Small intestine (tissue), 7 donors: ENCODE measurements around the gene ARRDC3. TPM values are rescaled to one million over a fixed set of nuclear protein-coding genes. Genes with fewer than 3 reads are reported as not detected.

Experiments
- DNase-seq, 2 donors: peaks; one replicate each; pipeline versions ENCODE4 v3.0.0 to v3.0.0-alpha.2; 2013
- FAIRE-seq: peaks from 2 replicates; lab custom pipeline; 2012; peaks lifted over from hg19 to GRCh38; lab: Jason Lieb, UNC
- H3K27ac ChIP-seq, 3 donors: one replicate each; pipeline ENCODE4 v1.5.1; 2013; ENCODE audit warnings: low read length in 2 of 3, mild to moderate bottlenecking in 2 of 3, control low read depth in 1 of 3, inconsistent platforms in 1 of 3, low read depth in 1 of 3, moderate library complexity in 1 of 3
- H3K27me3 ChIP-seq, 3 donors: one replicate each; pipeline ENCODE4 v1.6.1; 2013; ENCODE audit warnings: low read length in 3 of 3, inconsistent platforms in 1 of 3; ENCODE audit not compliant: control insufficient read depth in 3 of 3, insufficient read depth in 3 of 3
- H3K36me3 ChIP-seq, 3 donors: one replicate each; pipeline ENCODE4 v1.6.1; 2013; ENCODE audit warnings: low read length in 3 of 3, inconsistent platforms in 1 of 3, low read depth in 1 of 3, mild to moderate bottlenecking in 1 of 3, moderate library complexity in 1 of 3; ENCODE audit not compliant: control insufficient read depth in 3 of 3, insufficient read depth in 2 of 3
- H3K4me1 ChIP-seq, 3 donors: one replicate each; pipeline ENCODE4 v1.6.1; 2013; ENCODE audit warnings: low read length in 2 of 3, inconsistent platforms in 1 of 3, low read depth in 1 of 3, mild to moderate bottlenecking in 1 of 3, moderate library complexity in 1 of 3; ENCODE audit not compliant: control insufficient read depth in 3 of 3, insufficient read depth in 2 of 3
- H3K4me3 ChIP-seq, 3 donors: one replicate each; pipeline ENCODE4 v1.5.1; 2013; ENCODE audit warnings: low read length in 3 of 3, control low read depth in 1 of 3, inconsistent platforms in 1 of 3, low read depth in 1 of 3, mild to moderate bottlenecking in 1 of 3, moderate library complexity in 1 of 3
- H3K9me3 ChIP-seq, 2 donors: one replicate each; pipeline ENCODE4 v1.6.1; 2013; ENCODE audit warnings: low read depth in 1 of 2, low read length in 1 of 2; ENCODE audit not compliant: control insufficient read depth in 2 of 2, insufficient read depth in 1 of 2
- WGBS, 3 donors: extraction: QIAGEN DNeasy Blood & Tissue Kit; methylation state at CpG; one replicate each; pipeline ENCODE4 v1.1.7; 2013; 5-methylcytosine and 5-hydroxymethylcytosine counted together
- polyA plus RNA-seq, 4 donors: library from polyadenylated mRNA; stranded (reverse) in 3 of 4; unstranded in 1 of 4; fragments of 200-250 nt in 3 of 4; fragments of 120-200 nt in 1 of 4; gene quantifications; one replicate each; pipeline versions ENCODE4 v1.2.1 to v1.2.3, GENCODE V29; 2013
- donor health status: healthy with polysubstance abuse.
- donor health status: control.
- donor health status: control.
- donor health status: Bipolar disorder and iron deficiency.
- donor health status: healthy.

The ARRDC3 gene
- polyA plus RNA-seq, 4 donors, result 1.8 to 36.5 (median 7.5) TPM

DNA sequence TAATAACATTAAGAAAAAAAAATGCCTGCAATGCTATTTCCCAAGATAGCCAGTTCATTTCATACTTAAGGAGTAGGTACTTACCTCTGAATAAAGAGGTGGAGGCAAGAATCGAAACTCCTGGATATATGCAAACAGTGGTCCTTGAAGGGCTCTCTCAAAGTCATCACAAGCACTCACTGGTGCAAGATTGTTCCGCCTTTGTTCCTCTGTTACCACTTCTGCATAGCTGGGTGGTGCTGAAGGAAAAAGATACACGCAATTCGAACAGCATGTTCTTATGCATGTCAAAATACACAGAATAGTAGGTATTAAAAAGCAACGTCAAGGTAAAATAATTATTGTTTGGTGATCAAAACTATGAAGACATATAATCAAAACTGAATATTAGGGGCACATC is 9.5 kb downstream of the ARRDC3 start:
- no peak overlapping the region for H3K27ac ChIP-seq
- no peak overlapping the region for H3K4me3 ChIP-seq
- 91 to 94% (median 93%) methylated on average over 5 of the region's 5 CpGs for WGBS, 3 donors
- H3K27me3 ChIP-seq, result no peaks in the 10 kb centered on the region
- FAIRE-seq (no peak), DNase-seq (no peak)
- H3K9me3 ChIP-seq, result no peaks in the 10 kb centered on the region
- H3K4me1 ChIP-seq, result no peaks in the 10 kb centered on the region
- H3K36me3 ChIP-seq, result peaks cover 4 to 10% (median 7%) of the 10 kb centered on the region in 3 donors

GRCh38 chr5:91373006-91373405 is 10.1 kb downstream of the ARRDC3 start:
- Histone ChIP-seq H3K9me3 (no peaks in the 10 kb centered on the region), H3K4me3 (no peak overlapping the region), H3K36me3 (peaks cover 4 to 14% (median 7%) of the 10 kb centered on the region in 3 donors), H3K27me3 (no peaks in the 10 kb centered on the region), H3K4me1 (no peaks in the 10 kb centered on the region), H3K27ac (no peak overlapping the region)
- no peak for FAIRE-seq
- DNase-seq, result no peak
- 71 to 90% (median 78%) methylated on average over 1 of the region's 1 CpG for WGBS, 3 donors

DNA sequence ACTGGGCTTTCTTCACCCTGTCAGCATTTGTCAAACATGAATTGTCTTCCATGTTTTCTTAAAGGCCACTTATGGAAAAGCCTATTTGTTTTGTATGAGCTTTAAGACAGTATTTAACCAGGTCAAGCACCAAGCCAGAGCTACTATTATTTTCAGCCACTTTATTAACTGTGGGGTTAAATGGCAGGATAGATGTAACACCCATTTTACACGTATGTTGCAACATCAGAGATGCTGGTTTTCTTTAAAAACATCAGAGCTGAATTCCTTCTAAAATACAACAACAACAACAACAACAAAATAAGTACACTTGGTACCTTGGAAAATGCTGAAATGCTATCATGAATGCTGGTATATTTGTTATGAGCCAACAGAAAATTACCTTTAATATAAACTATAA is 13.6 kb downstream of the ARRDC3 start:
- 55 to 61% (median 57%) methylated on average over 1 of the region's 1 CpG for WGBS, 3 donors
- no peak overlapping the region for H3K4me3 ChIP-seq
- no peak overlapping the region for H3K27ac ChIP-seq
- H3K27me3 ChIP-seq, result no peaks in the 10 kb centered on the region
- DNase-seq (no peak), FAIRE-seq (no peak)
- H3K36me3 ChIP-seq, result peaks cover 4 to 14% (median 7%) of the 10 kb centered on the region in 3 donors
- H3K4me1 ChIP-seq, result no peaks in the 10 kb centered on the region
- no peaks in the 10 kb centered on the region for H3K9me3 ChIP-seq

GRCh38 chr5:91367908-91368648 is 15.0 kb downstream of the ARRDC3 start:
- 94 to 96% (median 94%) methylated on average over 8 of the region's 8 CpGs for WGBS, 3 donors
- no peaks in the 10 kb centered on the region for H3K27me3 ChIP-seq
- peaks cover 3 to 13% (median 4%) of the 10 kb centered on the region in 3 donors for H3K36me3 ChIP-seq
- H3K27ac ChIP-seq, result no peak overlapping the region
- H3K9me3 ChIP-seq, result no peaks in the 10 kb centered on the region
- H3K4me1 ChIP-seq, result no peaks in the 10 kb centered on the region
- no peak for FAIRE-seq
- H3K4me3 ChIP-seq, result no peak overlapping the region
- no peak for DNase-seq

DNA sequence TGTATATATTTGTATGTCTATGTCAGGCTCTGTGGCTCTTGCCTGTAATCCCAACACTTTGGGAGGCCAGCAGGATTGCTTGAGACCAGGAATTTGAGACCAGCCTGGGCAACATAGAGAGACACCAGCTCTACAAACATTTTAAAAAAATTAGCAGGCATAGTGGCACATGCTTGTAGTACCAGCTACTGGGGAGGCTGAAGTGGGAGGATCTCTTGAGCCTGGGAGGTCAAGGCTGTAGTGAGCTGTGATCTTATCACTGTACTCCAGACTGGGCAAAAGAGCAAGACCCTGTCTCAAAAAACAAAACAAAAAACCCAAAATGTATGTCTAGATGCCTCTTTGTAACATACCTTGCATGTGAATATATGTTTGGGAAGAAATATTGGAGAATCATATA is 15.8 kb downstream of the ARRDC3 start:
- H3K27me3 ChIP-seq, result no peaks in the 10 kb centered on the region
- H3K36me3 ChIP-seq, result peaks cover 3 to 13% (median 4%) of the 10 kb centered on the region in 3 donors
- no peaks in the 10 kb centered on the region for H3K4me1 ChIP-seq
- no peak overlapping the region for H3K4me3 ChIP-seq
- FAIRE-seq, result no peak
- no peak for DNase-seq
- no peaks in the 10 kb centered on the region for H3K9me3 ChIP-seq
- H3K27ac ChIP-seq, result no peak overlapping the region

- Histone ChIP-seq H3K27ac (peak overlapping the region in 1 of 3 donors; percentile 10), H3K36me3 (peaks cover 3 to 13% (median 4%) of the 10 kb centered on the region in 3 donors), H3K27me3 (no peaks in the 10 kb centered on the region), H3K4me1 (no peaks in the 10 kb centered on the region), H3K4me3 (no peak overlapping the region), H3K9me3 (no peaks in the 10 kb centered on the region)
- DNase-seq (no peak), FAIRE-seq (no peak)
- 96 to 100% (median 100%) methylated on average over 1 of the region's 1 CpG for WGBS, 3 donors
Observed at GRCh38 chr5:91366551-91366950, 16.6 kb downstream of the ARRDC3 start.

DNA sequence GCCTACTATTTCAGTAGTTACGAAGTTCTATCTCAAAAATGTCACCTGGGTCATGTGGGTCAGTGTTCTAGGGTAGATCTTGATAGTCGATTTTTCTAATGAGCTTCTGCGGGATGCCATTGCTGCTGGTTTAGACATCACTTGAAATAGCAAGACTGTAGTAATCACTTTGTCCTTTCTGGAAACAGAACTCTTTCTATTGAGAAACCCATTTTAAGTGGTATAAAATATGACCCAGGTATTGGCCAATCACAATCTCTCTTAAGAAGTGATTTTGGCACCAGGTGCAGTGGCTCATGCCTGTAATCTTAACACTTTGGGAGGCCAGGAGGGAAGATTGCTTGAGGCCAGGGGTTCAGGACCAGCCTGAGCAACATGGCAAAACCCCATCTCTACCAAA is 17.6 kb downstream of the ARRDC3 start:
- Histone ChIP-seq H3K4me3 (no peak overlapping the region), H3K27ac (no peak overlapping the region), H3K4me1 (no peaks in the 10 kb centered on the region), H3K27me3 (no peaks in the 10 kb centered on the region), H3K36me3 (peaks cover 0 to 13% (median 0%) of the 10 kb centered on the region in 3 donors), H3K9me3 (no peaks in the 10 kb centered on the region)
- 89 to 96% (median 95%) methylated on average over 3 of the region's 3 CpGs for WGBS, 3 donors
- no peak for FAIRE-seq
- no peak for DNase-seq

DNA sequence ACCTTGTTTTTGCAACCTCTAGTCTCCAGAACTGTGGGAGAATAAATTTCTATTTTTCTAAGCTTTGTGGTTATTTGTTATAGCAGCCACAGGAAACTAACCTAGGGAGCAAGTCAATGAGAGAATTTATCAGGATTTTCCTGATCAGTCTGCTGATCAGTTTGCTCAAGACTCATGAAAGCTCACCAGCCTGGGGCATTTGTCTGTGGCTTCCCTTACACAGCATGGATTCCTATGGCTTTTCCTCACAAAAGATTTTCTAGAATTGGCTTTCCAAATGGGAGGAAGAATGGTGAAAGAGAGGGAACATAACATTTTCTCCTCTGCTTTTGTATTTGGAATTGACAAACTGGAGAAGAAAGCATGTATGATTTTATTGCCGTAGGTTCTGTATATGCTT is 20.2 kb downstream of the ARRDC3 start:
- DNase-seq, result no peak
- WGBS, 3 donors, result 79 to 97% (median 94%) methylated on average over 1 of the region's 1 CpG
- Histone ChIP-seq H3K9me3 (no peaks in the 10 kb centered on the region), H3K4me3 (no peak overlapping the region), H3K36me3 (peaks cover 0 to 8% (median 0%) of the 10 kb centered on the region in 3 donors), H3K27ac (no peak overlapping the region), H3K4me1 (no peaks in the 10 kb centered on the region), H3K27me3 (no peaks in the 10 kb centered on the region)
- no peak for FAIRE-seq

DNA sequence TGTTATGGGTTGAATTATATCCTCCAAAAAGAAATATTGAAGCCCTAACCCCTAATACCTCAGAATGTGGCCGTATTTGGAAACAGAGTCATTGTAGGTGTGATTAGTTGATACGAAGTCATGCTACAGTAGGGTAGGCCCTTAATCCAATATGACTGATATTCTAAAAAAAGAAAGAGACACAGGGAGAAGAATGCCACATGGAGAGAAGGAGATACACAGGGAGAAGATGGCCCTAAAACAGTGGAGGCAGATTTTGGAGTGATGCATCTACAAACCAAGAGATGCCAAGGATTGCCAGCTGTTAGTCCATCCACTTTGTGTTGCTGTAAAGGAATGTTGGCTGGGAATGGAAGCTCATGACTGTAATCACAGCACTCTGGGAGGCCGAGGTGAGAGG is 21.3 kb downstream of the ARRDC3 start:
- no peaks in the 10 kb centered on the region for H3K27me3 ChIP-seq
- H3K9me3 ChIP-seq, result no peaks in the 10 kb centered on the region
- DNase-seq, result no peak
- WGBS, 3 donors, result 82 to 90% (median 84%) methylated on average over 3 of the region's 3 CpGs
- H3K27ac ChIP-seq, result no peak overlapping the region
- H3K4me1 ChIP-seq, result peaks cover 0 to 2% (median 0%) of the 10 kb centered on the region in 3 donors
- H3K36me3 ChIP-seq, result peaks cover 0 to 2% (median 0%) of the 10 kb centered on the region in 3 donors
- no peak overlapping the region for H3K4me3 ChIP-seq
- FAIRE-seq, result no peak
